HG02938 (cell line): ENCODE measurements around the gene AGR2.

Source experiments
- ATAC-seq: cut with Tn5 transposase; IDR thresholded peaks from one replicate; pipeline ENCODE4 v1.9.1; 2021; ENCODE audit warnings: mild to moderate bottlenecking, moderate library complexity; ENCODE audit not compliant: unreplicated experiment

The AGR2 gene

DNA sequence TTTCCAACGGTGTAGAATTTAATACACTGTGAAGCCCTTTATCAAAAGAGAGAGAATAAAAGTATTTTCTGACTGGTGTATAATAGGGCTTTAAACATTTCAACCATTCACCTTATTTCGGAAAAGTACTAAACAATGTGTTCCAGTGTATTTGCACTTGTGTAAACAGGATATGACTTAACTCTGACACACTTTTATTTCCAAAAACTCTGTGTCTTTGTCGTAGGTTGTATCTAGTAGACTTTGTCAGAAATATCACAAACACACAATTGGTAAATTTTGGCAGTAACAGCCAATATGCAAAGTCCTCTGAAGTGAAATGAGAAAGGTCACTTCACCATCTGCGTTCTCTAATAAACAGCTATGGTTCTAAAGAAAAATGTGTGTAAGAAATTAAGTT is 61.6 kb downstream of the AGR2 start:
- no peak for ATAC-seq

DNA sequence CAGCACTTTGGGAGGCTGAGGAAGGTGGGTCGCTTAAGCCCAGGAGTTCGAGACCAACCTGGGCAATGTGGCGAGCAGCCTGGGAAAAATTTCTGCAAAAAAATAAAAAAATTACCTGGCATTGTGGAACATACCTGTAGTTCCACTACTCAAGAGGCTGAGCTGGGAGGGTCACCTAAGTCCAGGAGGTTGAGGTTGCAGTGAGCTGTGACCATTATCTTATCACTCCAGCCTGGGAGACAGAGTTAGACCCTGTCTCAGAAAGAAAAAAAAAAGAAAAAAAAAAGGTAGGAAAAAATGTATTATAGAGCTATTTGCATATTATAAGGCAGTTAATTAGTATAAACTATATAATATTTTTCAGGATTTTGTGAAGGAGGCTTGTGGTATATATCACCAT is 62.3 kb downstream of the AGR2 start:
- no peak for ATAC-seq
